Lung microvascular endothelial cell (primary cell): ENCODE measurements around the gene STAB2. TPM values are rescaled to one million over a fixed set of nuclear protein-coding genes. Genes with fewer than 3 reads are reported as not detected.
A peak's percentile ranks its signal among the peaks of the same experiment; 100 is the strongest.

Experiments
- DNase-seq, 2 donors: peaks; one replicate each; pipeline versions ENCODE4 v3.0.0 to v3.0.0-alpha.2; 2010; ENCODE audit warnings: low read depth in 2 of 2
- total RNA-seq: library from RNA; depleted of rRNA; stranded (reverse); fragments of >200 nt; gene quantifications from 2 replicates; pipeline ENCODE4 v1.2.1, GENCODE V29; 2014

The STAB2 gene
- total RNA-seq, 1 donor from 2014 or later, result 10.5 TPM

DNA sequence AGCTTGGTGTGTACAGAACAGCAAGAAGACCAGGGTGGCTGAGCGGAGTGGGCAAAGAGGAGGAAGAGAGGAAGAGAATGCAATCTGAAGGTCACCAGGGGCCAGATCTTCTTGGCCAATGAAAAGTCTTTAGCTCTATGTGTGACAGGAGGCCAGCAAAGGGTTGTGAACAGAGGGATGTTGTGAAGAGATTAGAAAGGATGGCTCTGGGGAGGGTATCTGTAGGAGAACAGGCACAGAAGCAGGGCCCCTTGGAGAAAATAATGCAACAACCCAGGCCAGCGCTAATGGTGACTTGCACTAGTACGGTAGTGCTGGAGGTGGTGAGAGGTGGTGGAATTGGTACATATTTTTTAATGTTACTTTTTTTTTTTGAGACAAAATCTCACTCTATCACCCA is 156.7 kb downstream of the STAB2 start:
- DNase-seq, result no peak

DNA sequence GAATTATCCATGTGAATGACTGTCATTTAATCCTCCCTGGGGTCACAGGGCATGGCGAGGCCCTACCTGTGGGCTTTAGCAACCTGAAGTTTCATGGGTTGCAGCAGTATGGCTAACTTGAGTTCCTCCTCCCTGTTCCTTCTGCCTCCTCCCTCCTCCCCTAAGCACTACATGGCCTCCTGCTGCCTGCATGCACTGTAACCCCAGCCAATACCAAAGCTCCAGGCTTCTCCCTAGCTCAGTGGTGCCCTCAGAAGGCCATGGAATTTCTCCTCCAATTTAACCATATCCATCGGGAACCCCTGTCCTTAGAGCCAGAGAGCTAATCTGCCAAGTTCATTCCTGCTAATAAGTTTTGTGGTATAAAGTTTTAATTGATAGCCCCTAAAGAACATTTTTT is 158.9 kb downstream of the STAB2 start:
- DNase-seq, result peak in 1 of 2 donors; percentile 30

DNA sequence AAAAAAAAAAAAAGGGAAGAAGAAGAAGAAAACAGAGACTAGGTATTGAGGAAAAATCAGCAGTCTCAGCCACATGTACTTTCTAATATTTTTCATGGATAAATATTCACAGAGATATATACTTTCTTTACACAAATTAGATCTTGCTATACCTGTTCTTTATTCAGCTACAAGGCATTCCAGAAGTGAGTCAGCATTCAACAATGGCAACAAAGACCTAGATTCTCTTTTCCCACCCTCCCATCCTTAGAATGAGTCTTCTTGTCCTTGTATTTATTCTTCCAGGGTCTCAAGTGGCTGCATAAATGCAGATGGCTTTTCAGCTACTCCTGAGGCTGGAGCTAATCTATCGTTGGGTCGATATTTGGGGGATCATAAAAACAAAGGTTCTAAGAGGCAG is 160.9 kb downstream of the STAB2 start:
- no peak for DNase-seq

DNA sequence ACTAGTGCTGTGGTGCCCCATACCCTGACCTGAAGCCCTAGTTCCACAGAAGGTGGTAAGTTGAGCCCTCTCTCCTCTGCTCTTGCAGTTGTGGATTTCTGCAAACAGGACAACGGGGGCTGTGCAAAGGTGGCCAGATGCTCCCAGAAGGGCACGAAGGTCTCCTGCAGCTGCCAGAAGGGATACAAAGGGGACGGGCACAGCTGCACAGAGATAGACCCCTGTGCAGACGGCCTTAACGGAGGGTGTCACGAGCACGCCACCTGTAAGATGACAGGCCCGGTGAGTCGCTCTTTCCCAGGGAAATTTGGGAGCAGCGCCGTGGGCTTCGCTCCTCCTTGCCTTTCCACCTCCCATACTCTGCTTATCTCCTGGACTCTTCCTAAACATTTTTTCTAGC is 161.8 kb downstream of the STAB2 start:
- no peak for DNase-seq

DNA sequence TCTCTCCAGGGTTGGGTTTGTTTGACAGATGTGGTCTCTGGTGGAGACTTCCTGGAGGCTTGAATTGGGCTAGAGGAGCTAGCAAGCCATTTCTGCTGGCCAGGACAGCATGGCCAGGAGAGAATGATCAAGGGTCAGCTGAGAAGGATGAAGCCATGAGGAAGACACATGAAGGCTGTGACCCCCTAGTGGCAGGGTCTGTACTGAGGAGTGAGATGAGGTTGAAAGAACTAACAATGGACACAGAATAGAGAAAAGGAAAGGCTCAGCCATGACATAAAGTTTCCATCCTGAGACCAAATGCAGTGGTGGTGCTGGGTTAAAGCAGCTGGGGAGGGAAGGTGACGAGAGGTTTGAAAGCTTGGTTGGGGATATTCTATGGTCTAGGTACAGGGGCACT is 164.1 kb downstream of the STAB2 start:
- DNase-seq, result no peak

DNA sequence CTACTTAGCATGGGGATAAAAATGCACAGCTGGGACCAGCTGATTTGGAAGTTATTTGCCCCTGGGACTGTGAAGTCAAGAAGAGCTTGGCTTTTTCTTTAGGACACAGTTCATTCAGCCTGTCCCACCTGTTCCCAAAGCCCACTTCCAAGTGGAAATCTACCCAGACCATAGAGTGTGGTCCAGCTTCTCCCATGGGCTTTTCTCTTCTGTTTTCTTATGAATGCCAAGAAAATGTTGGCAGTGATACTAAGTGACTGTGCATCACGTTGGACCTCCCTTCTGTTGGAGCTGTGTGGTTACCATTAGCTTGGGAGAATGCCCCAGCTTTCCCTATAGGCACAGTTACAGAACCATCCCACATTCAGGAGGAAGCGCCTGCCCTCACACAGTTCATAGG is 164.5 kb downstream of the STAB2 start:
- DNase-seq, result no peak

DNA sequence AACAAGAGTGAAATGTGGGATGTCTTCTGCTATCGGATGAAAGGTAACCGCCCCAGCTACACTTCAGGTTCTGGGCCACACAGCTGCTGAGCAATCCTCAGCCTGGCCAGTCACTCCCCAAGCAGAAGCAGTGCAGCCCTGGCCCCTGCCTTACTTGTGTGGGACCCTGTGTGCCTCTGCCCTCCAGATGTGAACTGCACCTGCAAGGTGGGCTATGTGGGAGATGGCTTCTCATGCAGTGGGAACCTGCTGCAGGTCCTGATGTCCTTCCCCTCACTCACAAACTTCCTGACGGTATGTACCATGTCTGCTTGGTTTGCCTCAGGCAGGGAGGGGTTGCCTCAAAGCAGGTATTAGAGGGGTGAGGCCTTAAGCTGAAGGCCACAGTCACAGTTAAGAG is 168.4 kb downstream of the STAB2 start:
- DNase-seq, result no peak

DNA sequence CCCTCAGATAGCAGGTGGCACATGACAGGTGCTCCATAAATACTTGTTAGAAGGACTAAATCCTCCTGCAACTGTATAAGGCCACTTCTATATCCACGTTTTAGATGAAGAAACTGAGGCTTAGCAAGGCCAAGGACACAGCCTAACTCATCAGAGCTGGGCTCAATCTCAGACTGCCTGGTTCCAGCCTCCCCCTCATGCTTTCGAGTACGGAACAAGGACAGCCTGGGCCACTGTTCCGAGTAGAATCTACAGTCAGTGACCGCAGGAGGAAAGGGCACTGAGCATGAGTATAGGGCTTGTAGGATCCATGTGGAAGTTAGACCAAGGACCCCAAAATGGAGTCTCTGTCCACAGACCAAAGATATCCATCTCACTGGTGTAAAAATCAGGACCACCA is 169.4 kb downstream of the STAB2 start:
- DNase-seq, result no peak

DNA sequence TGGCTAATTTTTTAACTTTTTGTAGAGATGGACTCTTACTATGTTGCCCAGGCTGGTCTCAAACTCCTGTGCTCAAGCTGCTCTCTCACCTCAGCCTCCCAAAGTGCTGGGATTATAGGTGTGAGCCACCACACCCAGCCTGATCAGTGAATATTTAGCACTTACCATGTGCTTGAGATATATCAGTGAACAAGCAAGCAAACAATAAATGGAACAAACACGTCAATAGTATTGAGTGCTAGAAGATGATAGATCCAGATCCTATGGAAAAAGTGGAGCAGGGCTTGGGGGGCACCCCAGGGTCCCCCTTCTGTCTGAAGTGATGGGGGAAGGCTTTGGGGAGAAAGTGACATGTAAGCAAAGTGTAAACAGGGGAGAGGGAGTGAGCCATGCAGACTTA is 170.2 kb downstream of the STAB2 start:
- no peak for DNase-seq

DNA sequence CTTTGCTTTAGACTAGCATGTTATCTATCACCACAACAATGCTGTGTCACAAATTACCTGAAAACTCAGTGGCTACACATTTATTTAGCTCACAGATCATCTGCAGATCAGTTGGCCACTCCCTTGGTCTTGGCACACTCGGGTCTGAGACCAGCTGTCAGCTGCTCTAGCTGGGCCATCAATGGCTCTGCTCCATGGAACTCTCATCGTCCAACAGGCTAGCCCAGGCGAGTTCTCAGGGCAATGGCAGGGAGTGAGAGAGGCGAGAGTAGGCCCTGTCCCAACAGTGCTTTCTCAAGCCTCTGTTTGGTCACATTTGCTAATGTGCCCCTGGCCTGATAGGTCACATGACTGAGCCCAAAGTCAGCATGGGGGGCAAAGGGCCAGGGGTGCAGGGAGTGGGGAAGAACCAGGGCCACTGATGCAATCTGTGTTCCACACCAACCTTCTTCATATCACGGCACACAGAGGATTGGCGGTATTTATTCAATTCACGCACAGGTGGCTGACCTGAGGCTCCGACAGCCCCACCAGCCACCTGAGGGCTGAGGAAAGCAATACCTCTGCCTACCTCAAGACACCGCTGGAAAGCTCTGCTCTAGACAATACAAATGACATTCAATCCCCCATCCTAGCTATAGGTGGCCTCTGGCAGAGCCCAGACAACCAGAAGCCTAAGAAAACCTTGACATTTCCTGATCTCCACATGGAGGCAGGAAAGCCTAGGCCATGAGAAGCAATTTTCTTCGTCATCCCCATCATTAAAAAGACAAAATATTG is 171.4 kb downstream of the STAB2 start:
- no peak for DNase-seq

DNA sequence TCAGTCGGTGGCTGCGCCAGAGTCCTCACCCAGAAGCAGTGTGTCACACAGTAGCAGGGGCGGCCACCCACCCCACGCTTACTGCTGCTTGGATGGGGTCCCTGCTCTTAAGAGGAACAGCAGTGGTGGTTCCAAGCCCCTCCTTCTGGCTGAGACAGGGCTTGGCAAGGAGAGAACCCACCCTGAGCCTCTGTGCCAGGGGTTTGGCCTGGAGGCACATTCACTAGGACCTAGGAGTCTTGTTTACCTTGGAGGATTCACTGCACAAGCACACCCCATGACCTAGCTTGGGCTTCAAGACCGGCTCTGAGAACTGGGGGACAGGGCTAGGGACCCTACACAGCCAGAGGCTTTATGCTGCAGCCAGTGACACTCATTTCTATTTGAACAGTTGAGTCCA is 175.4 kb downstream of the STAB2 start:
- DNase-seq, result no peak

DNA sequence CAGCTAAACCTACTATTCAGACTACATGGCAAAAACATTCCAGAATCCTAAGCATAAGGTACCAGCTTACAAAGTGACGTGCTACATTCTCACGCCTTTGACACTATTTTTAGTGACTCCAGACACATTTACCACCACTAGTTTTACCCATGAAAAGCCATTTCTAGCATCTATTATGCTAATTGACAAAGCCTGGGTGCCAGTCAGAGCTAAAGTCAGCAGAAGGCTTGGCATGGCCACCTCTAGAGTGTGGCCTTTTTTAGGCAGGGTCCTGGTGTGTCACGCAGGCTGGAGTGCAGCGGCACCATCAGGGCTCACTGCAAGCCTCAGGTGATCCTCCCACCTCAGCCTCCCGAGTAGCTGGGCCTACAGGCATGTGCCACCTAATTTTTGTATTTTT is 178.2 kb downstream of the STAB2 start:
- no peak for DNase-seq

DNA sequence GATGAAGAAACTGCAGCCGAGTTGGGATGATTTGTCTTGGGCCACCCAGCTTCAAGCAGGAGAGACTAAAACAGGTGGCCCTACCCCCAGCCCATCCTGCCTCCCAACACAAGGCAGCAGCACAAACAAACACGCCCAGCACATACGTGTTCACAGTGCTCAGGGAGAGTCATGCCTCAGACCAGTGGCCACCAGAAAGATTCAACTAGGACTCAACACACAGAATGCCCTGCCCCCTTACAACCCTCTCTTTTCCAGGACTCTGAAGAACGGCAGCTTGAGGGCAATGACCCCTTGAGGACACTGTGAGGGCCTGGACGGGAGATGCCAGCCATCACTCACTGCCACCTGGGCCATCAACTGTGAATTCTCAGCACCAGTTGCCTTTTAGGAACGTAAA is 179.0 kb downstream of the STAB2 start:
- no peak for DNase-seq

DNA sequence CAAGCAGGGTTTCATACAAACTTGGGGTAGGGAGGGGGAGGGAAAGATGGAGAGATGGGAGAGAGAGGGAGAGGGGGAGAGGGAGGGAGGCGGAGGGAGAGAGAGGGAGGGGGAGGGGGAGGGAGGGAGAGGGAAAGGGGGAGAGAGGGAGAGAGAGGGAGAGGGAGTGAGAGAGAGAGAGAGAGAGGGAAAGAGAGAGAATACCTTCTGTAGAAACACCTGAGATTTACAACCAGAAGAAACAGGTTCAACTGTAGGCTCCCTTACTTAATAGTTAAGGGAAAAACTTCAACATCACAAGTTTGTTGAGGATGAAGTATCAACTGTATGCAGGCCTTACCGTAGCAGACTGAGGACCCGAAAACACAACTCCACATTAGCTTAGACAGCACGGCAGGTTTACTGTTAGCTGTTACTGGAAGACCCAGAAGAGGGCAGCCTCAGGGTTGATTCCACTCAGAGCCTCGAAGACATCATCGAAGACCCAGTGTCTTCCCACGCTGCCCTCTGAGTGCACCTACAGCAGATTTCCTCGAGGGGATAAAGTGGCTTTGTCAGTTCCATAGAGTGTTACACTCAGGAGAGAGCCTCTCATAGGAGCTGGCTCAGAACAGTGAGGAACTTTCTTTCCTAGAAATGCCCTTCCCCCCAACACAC is 181.5 kb downstream of the STAB2 start:
- DNase-seq, result no peak

DNA sequence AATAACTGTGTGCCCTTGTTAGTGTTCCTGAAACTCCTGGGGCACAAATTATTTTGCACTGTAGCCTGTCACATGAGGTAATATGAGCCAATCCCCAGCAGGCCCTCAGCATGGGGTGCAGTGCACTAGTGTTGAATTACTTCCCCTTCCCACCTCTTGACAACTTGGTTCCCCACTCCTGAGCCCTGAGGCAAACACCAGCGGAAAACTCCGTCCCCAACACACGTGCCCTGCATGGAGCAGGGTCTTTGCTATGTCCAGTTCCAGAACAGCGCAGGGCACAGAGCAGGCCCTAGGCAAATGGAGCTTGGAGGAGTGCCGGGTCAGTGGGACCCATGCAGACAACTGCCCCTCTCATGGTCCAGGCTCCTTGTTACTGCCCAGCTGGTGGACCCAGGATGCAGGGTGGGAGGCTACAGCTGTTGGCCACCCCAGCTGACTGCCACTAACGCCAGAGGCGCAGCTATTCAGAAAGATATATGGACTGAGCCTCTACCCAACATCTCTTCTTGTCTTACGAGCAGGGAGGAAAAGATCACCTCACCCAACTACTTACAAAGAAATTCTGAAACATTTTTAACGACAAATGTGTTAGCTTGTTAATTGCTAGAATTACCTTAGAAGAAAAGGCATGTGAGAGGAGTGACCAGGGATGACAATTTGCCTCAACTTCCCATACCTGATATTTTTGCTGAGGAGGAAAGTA is 182.3 kb downstream of the STAB2 start:
- DNase-seq, result no peak

DNA sequence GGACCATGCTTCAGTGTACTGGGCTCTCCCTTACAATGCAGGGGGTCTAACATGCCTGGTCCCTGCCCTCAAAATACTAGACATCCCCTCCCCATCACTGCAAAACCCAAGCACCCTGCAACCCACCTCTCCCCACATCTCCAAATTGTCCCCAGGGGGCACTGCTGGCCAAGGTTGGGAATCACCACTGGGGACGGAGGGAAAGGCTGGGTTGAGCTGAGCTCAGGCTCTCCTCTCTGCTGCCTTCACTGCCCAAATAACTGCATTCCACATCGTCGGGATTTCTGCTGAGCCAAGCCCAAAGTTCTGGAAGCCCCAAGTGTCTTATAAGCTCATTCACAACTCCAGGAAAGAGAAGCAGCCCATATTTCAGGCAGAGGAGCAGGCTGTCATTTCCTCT is 184.4 kb downstream of the STAB2 start:
- peak; percentile 59 to 66 for DNase-seq

DNA sequence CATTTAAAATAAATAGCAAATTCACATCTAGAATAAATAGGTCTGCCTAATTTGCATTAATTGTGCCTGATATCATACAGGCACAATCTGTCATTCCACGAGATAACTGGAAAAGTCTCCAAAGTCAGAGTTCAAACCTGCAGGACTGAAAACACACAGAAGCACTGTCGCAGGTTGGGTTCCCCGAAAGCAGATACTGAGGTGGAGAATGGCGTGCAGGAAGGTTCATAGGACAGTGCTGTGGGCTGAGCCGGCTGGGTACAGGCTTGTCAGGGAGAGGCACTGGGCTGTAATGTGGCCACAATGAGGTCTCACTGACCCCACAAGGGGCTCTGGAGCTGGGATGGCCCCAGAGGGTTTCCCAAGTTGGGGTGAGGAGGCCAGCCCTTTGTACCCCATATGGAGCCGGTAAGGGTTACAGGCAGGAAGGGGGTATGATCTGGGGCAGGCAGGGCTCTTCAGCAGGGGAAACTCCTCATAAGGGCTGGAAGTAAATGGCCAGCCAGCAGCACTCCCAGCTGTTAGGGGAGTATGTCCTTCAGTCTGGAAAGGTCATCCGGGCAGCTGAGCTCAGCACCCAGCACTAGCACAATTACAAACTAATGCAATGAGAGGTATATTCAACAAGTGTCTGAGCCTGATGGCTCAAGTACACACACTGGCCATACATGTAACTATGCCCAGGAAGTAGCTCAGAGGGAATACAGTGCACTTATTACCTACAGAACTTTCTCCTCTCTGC is 185.5 kb downstream of the STAB2 start:
- DNase-seq, result no peak

DNA sequence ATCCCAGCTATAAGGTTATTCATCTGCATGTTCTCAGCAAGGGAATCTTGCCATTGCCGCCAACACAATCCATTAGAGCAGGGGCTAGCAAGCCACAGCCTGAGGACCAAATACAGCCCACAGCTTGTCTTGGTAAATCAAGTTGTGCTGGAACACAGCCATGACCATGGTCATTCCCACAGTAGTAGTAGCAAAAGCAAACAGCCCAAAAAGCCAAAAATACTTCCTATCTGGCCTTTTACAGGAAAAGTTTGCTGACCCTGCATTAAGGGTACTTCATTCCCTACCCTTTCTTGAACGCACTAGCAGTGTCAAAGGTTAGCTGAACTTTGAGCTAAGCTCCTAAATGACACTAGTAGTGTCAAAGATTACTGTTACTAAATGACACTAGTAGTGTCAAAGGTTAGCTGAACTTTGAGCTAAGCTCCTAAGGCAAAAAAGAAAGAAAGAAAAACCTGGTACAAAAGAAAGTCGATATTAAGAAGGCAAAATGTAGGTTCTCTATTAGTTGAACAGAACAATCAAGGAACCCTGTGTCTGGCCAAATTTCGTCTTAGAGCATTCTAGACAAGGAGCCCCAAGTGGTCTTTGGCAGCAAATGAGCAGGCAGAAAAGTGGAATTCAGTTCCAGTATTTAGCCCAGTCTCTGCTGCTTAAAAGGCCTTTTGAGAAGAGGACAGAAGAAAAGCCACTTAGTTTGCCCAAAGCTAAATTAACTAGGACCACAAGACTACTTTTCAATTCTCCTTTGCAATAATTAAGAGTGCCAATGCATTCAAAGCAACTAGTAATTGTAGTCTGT is 186.2 kb downstream of the STAB2 start:
- peak in 1 of 2 donors; percentile 28 for DNase-seq

DNA sequence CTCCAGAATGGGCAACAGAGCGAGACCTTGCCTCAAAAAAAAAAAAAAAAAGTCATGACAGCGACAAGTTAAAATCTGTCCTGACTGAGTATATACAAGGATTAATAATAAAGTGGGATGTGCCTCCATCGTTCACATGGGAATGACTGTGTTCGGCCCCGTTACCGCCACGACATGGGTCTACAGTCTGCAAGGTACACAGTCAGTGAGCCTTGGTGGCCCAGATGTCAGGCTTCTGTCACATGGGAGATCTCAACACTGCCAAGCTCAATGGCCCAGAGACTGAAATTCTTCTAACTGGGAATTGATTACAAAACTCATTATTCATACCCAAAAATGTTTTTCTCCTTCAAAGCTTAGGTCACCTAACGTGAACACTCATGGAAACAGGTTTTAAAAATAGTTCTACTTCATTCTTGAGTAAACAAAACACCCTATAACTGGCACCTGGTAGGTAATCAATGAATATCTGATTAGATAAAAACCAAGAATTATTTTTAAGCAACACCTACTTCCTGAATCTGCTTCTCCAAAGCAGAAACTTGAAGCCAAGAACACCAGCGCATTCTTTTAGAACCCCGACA is 188.0 kb downstream of the STAB2 start:
- no peak for DNase-seq

DNA sequence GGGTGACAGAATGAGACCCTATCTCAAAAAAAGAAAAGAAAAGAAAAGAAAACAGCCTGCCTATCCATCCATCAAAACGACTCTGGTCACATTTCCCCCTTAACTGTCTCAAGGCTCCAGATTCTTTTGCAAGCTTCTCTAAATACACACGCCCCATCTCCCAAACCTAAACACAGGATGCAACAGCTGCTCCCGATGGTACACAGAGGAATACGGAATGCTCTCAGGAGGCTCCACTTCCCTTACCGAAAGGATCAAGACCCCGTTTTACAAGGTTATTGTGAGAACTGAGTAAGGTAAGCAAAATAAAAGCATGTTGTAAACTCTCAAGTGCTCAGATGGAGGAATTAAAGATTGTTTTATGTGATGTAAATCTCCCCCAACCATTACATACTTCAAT is 191.7 kb downstream of the STAB2 start:
- DNase-seq, result no peak
